ENCODE results near the gene WAPL. TPM values are rescaled to one million over a fixed set of nuclear protein-coding genes. Genes with fewer than 3 reads are reported as not detected.

WAPL gene
- polyA plus RNA-seq, 2 of the 4 experiments (the other 2 are of a cell fraction), result 15.4 to 25.6 TPM

- TF ChIP-seq, protein P1, sequence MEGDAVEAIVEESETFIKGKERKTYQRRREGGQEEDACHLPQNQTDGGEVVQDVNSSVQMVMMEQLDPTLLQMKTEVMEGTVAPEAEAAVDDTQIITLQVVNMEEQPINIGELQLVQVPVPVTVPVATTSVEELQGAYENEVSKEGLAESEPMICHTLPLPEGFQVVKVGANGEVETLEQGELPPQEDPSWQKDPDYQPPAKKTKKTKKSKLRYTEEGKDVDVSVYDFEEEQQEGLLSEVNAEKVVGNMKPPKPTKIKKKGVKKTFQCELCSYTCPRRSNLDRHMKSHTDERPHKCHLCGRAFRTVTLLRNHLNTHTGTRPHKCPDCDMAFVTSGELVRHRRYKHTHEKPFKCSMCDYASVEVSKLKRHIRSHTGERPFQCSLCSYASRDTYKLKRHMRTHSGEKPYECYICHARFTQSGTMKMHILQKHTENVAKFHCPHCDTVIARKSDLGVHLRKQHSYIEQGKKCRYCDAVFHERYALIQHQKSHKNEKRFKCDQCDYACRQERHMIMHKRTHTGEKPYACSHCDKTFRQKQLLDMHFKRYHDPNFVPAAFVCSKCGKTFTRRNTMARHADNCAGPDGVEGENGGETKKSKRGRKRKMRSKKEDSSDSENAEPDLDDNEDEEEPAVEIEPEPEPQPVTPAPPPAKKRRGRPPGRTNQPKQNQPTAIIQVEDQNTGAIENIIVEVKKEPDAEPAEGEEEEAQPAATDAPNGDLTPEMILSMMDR (IDR thresholded peaks at IDR 0.05), result no peak
- TF ChIP-seq GATA3 (IDR thresholded peaks at IDR 0.05; ENCODE audit: borderline replicate concordance) (no peak), SREBF2 (IDR thresholded peaks at IDR 0.05) (no peak)
These were observed 109.6 kb downstream of the WAPL start (continued) for GRCh38 chr10:86411852-86412560.

- ATAC-seq (peak; percentile 47 to 66; a peak in 3 of 6 replicates), DNase-seq (ENCODE audit: low read depth in 1 of 2, low spot score in 1 of 2) (peak in 1 of 2 experiments; percentile 48), FAIRE-seq (no peak)
- Histone ChIP-seq H3K4me3 (no peak overlapping the region), H3K4me2 (0 out of 3 replicates have a peak overlapping the region, but pooled peaks have one; percentile 20), H3K9me3 (peaks cover 6% of the 10 kb centered on the region), H3K4me1 (peaks cover 6% of the 10 kb centered on the region; the same call in 1 of the 3 replicates), H3K27ac (peak overlapping the region in 1 of 2 experiments; percentile 13; a peak in 1 of 6 replicates)
- 45% methylated on average over 7 of the region's 7 CpGs for WGBS (ENCODE audit: missing lambda C conversion rate)
- TF ChIP-seq, protein P2, sequence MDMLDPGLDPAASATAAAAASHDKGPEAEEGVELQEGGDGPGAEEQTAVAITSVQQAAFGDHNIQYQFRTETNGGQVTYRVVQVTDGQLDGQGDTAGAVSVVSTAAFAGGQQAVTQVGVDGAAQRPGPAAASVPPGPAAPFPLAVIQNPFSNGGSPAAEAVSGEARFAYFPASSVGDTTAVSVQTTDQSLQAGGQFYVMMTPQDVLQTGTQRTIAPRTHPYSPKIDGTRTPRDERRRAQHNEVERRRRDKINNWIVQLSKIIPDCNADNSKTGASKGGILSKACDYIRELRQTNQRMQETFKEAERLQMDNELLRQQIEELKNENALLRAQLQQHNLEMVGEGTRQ (IDR thresholded peaks at IDR 0.05), result no peak
- TF ChIP-seq MAFK (IDR thresholded peaks at IDR 0.05; ENCODE audit: partially characterized antibody) (peak; percentile 17), MYC (IDR thresholded peaks at IDR 0.05; ENCODE audit: borderline replicate concordance, low read length) (no peak), MAZ (IDR thresholded peaks at IDR 0.05; ENCODE audit: borderline replicate concordance, low read depth, low read length) (no peak), CBX2 (IDR thresholded peaks at IDR 0.05; ENCODE audit: borderline replicate concordance, low read depth) (no peak), RFX5 (IDR thresholded peaks at IDR 0.05) (no peak)
- TF ChIP-seq, protein P3, sequence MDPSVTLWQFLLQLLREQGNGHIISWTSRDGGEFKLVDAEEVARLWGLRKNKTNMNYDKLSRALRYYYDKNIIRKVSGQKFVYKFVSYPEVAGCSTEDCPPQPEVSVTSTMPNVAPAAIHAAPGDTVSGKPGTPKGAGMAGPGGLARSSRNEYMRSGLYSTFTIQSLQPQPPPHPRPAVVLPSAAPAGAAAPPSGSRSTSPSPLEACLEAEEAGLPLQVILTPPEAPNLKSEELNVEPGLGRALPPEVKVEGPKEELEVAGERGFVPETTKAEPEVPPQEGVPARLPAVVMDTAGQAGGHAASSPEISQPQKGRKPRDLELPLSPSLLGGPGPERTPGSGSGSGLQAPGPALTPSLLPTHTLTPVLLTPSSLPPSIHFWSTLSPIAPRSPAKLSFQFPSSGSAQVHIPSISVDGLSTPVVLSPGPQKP (IDR thresholded peaks at IDR 0.05; ENCODE audit: low read depth, low read length), result no peak
- CTCF ChIA-PET, result interaction anchor here (1.2 to 3.1 kb wide), 3 partner anchors 10 to 174 kb away, joined by 3 to 18 read pairs (median 3); no protein-coding TSS in a partner anchor
- POLR2A ChIA-PET, result interaction anchor here (0.6 to 2.5 kb wide), 2 partner anchors 10 to 174 kb away, joined by 3 to 18 read pairs; no protein-coding TSS in a partner anchor
These were observed 110.2 kb downstream of the WAPL start for GRCh38 chr10:86411281-86411841.

- FAIRE-seq (no peak), ATAC-seq (peak in 1 of 2 experiments; percentile 65; a peak in 4 of 6 replicates), DNase-seq (ENCODE audit: low read depth in 1 of 2, low spot score in 1 of 2) (peak in 1 of 2 experiments; percentile 63)
- ChIA-PET CTCF (interaction anchor here (1.2 to 3.1 kb wide), 2 partner anchors 10 to 175 kb away, joined by 3 to 18 read pairs; no protein-coding TSS in a partner anchor), POLR2A (interaction anchor here (2.5 kb wide), 1 partner anchor 10 kb away, joined by 18 read pairs; no protein-coding TSS in a partner anchor)
- H3K9me3 ChIP-seq, result peaks cover 6% of the 10 kb centered on the region
- TF ChIP-seq KDM1A (IDR thresholded peaks at IDR 0.05; ENCODE audit: low read depth) (peak; percentile 41; the same call in 1 of the 2 replicates), SMC3 (IDR thresholded peaks at IDR 0.05) (no peak), POLR2AphosphoS2 (conservative IDR thresholded peaks at IDR 0.05; ENCODE audit: low read length) (no peak)
- TF ChIP-seq, protein P4, sequence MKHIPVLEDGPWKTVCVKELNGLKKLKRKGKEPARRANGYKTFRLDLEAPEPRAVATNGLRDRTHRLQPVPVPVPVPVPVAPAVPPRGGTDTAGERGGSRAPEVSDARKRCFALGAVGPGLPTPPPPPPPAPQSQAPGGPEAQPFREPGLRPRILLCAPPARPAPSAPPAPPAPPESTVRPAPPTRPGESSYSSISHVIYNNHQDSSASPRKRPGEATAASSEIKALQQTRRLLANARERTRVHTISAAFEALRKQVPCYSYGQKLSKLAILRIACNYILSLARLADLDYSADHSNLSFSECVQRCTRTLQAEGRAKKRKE (CRISPR knock-in tag; IDR thresholded peaks at IDR 0.05; ENCODE audit: low read depth), result no peak
- no peak overlapping the region for H3K4me3 ChIP-seq
- peak overlapping the region; percentile 20; the same call in 1 of the 3 replicates for H3K4me2 ChIP-seq
- no peak overlapping the region; a peak in 1 of 6 replicates for H3K27ac ChIP-seq
- WGBS (ENCODE audit: missing lambda C conversion rate), result 54% methylated on average over 4 of the region's 4 CpGs
- peaks cover 6% of the 10 kb centered on the region; the same call in 1 of the 3 replicates for H3K4me1 ChIP-seq
These were observed 111.0 kb downstream of the WAPL start for GRCh38 chr10:86410542-86411124.

All from A549 (cell line).